Esophagus muscularis mucosa (tissue), 3 donors: Measurements from ENCODE around the gene OR52H1.

Experiments
- POLR2A ChIP-seq: fragments of 450-650 bp; IDR thresholded peaks from one replicate; pipeline ENCODE4 v1.6.1; 2017; ENCODE audit warnings: antibody characterized with exemption, moderate library complexity, mild to moderate bottlenecking, low read depth
- POLR2AphosphoS5 ChIP-seq, 2 donors: sonication (generic); formaldehyde crosslinking; IDR thresholded peaks; one replicate each; pipeline ENCODE4 v1.6.1; 2017; ENCODE audit warnings: antibody characterized with exemption in 2 of 2
- TF ChIP-seq, protein P1 (sequence below), 3 experiments: fragments of 200-600 bp in 2 of 3; fragments of 450-650 bp in 1 of 3; sonication (generic) in 2 of 3; IDR thresholded peaks; one replicate each; pipeline ENCODE4 v1.5.1; 2017 to 2019; ENCODE audit warnings: antibody characterized with exemption in 3 of 3, mild to moderate bottlenecking in 2 of 3, moderate library complexity in 1 of 3

DNA sequence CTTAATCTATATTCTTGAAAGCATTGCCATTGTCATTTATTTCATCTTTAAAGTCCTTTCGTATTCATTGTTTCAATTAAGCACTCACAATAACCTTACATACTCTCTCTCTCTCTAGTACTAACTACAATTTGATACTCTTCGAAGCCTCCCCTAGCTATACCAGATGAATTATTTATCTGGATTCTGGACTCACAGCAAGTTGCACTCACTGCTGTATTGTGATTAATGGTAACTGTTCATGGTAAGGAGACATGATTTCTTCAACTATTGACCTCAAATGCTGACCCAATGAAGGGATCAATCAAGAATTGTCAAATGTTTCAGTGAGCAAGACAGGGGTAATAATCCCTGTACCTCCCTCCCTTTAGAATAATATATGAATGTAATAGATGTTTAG is 26.3 kb upstream of the OR52H1 start:
- TF ChIP-seq POLR2A (no peak), POLR2AphosphoS5 (IDR thresholded peaks at IDR 0.05) (no peak)
- TF ChIP-seq, protein P1, sequence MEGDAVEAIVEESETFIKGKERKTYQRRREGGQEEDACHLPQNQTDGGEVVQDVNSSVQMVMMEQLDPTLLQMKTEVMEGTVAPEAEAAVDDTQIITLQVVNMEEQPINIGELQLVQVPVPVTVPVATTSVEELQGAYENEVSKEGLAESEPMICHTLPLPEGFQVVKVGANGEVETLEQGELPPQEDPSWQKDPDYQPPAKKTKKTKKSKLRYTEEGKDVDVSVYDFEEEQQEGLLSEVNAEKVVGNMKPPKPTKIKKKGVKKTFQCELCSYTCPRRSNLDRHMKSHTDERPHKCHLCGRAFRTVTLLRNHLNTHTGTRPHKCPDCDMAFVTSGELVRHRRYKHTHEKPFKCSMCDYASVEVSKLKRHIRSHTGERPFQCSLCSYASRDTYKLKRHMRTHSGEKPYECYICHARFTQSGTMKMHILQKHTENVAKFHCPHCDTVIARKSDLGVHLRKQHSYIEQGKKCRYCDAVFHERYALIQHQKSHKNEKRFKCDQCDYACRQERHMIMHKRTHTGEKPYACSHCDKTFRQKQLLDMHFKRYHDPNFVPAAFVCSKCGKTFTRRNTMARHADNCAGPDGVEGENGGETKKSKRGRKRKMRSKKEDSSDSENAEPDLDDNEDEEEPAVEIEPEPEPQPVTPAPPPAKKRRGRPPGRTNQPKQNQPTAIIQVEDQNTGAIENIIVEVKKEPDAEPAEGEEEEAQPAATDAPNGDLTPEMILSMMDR (IDR thresholded peaks at IDR 0.05) = no peak
